ENCODE measurements around the gene HOXA10. TPM values are rescaled to one million over a fixed set of nuclear protein-coding genes. Genes with fewer than 3 reads are reported as not detected.
A peak's percentile ranks its signal among the peaks of the same experiment; 100 is the strongest.

The HOXA10 gene
- total RNA-seq, 4 donors from 2014 or later, result 24.6 to 61.2 (median 40.0) TPM

DNA sequence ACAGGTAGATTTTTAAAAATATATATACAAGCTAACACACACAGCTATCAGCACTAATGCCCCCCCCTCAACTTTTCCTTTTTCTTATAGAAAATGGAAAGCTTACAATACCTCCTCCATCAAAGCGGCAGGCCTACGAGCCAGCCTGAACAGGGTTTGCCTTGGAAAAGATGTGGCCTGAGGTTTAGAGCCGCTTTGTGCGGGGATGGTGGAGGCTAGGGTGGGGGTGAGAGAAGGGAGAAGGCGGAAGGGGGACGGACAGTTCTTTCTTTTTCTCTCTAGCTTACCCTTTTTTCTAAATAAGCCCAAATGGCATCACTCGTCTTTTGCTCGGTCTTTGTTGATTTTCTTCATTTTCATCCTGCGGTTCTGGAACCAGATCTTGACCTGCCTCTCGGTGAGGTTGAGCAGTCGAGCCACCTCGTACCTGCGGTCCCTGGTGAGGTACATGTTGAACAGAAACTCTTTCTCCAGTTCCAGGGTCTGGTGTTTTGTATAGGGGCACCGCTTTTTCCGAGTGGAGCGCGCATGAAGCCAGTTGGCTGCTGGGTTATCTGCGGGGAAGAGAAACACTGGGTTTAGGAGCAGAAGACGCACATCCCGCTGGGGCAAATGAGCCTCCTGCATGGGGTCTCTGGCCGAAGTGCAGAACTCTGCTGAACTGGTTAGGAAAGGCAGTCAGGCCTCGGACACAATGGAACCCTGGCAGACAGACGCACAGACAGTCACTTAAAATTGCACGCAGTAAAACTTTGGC, 10.7 kb downstream of the HOXA10 start:
- Histone ChIP-seq H3K4me1 (peaks cover 12 to 43% of the 10 kb centered on the region in 2 donors), H3K27me3 (no peaks in the 10 kb centered on the region), H3K9me3 (no peaks in the 10 kb centered on the region), H3K4me3 (peak overlapping the region; percentile 62 to 88 (median 77)), H3K36me3 (no peaks in the 10 kb centered on the region), H3K27ac (peak overlapping the region; percentile 90 to 99 (median 95))
- intact Hi-C loops (cut with DNase I; ENCODE audit: low total_unique reads) (loop anchor here (2.0 to 10.0 kb wide), 3 partner anchors 963 to 1399 kb away; partner anchors contain the start of genes CBX3 and HNRNPA2B1), in situ Hi-C loops (cut with MboI; ENCODE audit: low sequenced_read_pairs in 4 of 4) (loop anchor here in 1 of 4 donors (10.0 to 25.0 kb wide), 2 partner anchors 951 to 1299 kb away; partner anchors contain the start of genes CBX3 and HNRNPA2B1)
- ATAC-seq (no peak), DNase-seq (peak in 1 of 2 donors; percentile 12)
- TF ChIP-seq, protein P1, sequence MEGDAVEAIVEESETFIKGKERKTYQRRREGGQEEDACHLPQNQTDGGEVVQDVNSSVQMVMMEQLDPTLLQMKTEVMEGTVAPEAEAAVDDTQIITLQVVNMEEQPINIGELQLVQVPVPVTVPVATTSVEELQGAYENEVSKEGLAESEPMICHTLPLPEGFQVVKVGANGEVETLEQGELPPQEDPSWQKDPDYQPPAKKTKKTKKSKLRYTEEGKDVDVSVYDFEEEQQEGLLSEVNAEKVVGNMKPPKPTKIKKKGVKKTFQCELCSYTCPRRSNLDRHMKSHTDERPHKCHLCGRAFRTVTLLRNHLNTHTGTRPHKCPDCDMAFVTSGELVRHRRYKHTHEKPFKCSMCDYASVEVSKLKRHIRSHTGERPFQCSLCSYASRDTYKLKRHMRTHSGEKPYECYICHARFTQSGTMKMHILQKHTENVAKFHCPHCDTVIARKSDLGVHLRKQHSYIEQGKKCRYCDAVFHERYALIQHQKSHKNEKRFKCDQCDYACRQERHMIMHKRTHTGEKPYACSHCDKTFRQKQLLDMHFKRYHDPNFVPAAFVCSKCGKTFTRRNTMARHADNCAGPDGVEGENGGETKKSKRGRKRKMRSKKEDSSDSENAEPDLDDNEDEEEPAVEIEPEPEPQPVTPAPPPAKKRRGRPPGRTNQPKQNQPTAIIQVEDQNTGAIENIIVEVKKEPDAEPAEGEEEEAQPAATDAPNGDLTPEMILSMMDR (IDR thresholded peaks at IDR 0.05 in 4 of 5, conservative IDR thresholded peaks at IDR 0.05 in 1 of 5), result no peak
- no peak for TF ChIP-seq POLR2A (IDR thresholded peaks at IDR 0.05)

- H3K27ac ChIP-seq, result peak overlapping the region in 2 of 4 donors; percentile 2 to 98
- in situ Hi-C loops (cut with MboI; ENCODE audit: low sequenced_read_pairs in 4 of 4) (loop anchor here in 1 of 4 donors (10.0 to 25.0 kb wide), 2 partner anchors 950 to 1298 kb away; partner anchors contain the start of genes CBX3 and HNRNPA2B1), intact Hi-C loops (cut with DNase I; ENCODE audit: low total_unique reads) (loop anchor here (5.0 to 10.0 kb wide), 2 partner anchors 1210 to 1398 kb away; no protein-coding TSS in a partner anchor)
- peaks cover 12 to 37% of the 10 kb centered on the region in 2 donors for H3K4me1 ChIP-seq
- H3K36me3 ChIP-seq, result no peaks in the 10 kb centered on the region
- peak overlapping the region in 3 of 4 donors; percentile 70 to 88 (median 84) for H3K4me3 ChIP-seq
- ATAC-seq (no peak), DNase-seq (no peak)
- H3K27me3 ChIP-seq, result no peaks in the 10 kb centered on the region
- TF ChIP-seq, protein P1 (IDR thresholded peaks at IDR 0.05 in 4 of 5, conservative IDR thresholded peaks at IDR 0.05 in 1 of 5), result no peak
- no peak for TF ChIP-seq POLR2A (IDR thresholded peaks at IDR 0.05)
- H3K9me3 ChIP-seq, result no peaks in the 10 kb centered on the region
Observed at GRCh38 chr7:27162561-27163287, 11.4 kb downstream of the HOXA10 start.

DNA sequence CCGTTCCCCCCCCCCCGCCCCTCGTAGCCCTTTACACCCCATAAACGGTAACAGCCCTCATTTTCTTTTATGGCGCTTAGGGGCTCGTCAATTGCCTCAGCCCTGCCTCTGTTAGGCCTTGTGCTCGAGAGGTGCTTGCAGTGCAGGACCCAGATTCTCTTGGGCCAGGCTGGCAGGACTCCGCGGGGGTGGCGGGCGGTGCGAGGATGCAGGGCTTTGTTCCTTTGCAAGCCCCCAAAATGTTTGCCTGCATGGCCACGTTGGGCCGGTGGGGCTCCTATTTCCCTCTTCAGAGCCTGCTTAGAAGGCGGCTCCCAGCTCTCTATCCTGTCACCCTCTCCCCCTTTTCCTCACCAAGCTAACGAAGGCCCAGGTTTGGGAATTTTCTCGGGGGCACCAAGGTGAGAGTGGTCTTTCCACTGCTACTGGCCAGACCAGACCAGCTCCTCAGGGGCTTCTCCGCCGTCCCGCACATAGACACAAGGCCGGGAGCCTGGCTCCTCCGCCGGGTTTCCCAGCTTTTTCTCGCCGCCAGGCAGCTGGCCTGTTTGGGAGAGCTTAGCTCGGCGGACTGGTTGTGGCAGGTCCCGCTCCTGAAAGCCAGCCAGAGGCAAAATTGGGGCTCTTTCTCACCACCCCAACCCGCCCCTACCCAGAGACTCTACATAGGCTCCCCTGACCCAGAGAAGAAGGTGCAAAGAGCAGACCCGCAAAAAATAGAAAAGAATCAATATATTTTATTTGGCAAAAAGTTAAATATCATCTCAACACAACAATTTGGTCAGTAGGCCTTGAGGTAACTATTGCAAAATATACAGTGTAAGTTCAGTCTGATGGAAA, 12.2 kb downstream of the HOXA10 start:
- ATAC-seq (no peak), DNase-seq (peak in 1 of 2 donors; percentile 15)
- Histone ChIP-seq H3K9me3 (no peaks in the 10 kb centered on the region), H3K27me3 (no peaks in the 10 kb centered on the region), H3K36me3 (no peaks in the 10 kb centered on the region), H3K4me3 (no peak overlapping the region), H3K4me1 (peaks cover 12 to 30% of the 10 kb centered on the region in 2 donors), H3K27ac (peak overlapping the region in 2 of 4 donors; percentile 3 to 27)
- in situ Hi-C loops (cut with MboI; ENCODE audit: low sequenced_read_pairs in 4 of 4) (loop anchor here in 1 of 4 donors (10.0 to 25.0 kb wide), 2 partner anchors 950 to 1297 kb away; partner anchors contain the start of genes CBX3 and HNRNPA2B1), intact Hi-C loops (cut with DNase I; ENCODE audit: low total_unique reads) (loop anchor here (1.0 to 10.0 kb wide), 5 partner anchors 309 to 1397 kb away; no protein-coding TSS in a partner anchor)
- no peak for TF ChIP-seq POLR2A (IDR thresholded peaks at IDR 0.05)
- TF ChIP-seq, protein P1 (IDR thresholded peaks at IDR 0.05 in 4 of 5, conservative IDR thresholded peaks at IDR 0.05 in 1 of 5), result no peak

DNA sequence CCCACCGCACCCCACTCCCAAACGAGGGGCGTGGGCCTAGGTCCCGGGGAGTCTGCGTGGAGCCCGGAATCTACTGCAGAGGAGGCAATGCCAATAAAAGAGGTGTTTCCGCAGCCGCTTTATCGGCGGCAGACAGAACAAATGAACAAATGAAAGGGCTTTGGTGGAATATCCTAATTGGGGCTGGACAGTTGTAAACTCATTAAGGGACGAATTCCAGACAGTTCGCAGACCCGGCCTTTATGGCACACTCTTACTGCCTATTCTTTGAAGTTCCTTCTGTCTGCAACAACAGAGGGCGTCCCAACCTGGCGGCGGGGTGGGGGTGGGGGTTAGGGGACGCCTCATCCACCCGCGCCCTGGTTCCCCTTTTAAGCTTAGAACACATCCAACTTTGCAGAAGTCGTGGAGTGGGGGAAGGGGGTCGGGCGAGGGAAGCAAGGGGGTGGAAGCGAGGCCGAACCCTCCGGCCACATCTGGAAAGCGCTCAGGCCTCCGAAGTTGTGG, 12.9 kb downstream of the HOXA10 start:
- H3K4me1 ChIP-seq, result peaks cover 12 to 25% of the 10 kb centered on the region in 2 donors
- no peak for ATAC-seq
- TF ChIP-seq POLR2A (IDR thresholded peaks at IDR 0.05), result no peak
- TF ChIP-seq, protein P1 (IDR thresholded peaks at IDR 0.05 in 4 of 5, conservative IDR thresholded peaks at IDR 0.05 in 1 of 5), result no peak
- no peaks in the 10 kb centered on the region for H3K27me3 ChIP-seq
- no peaks in the 10 kb centered on the region for H3K9me3 ChIP-seq
- H3K36me3 ChIP-seq, result no peaks in the 10 kb centered on the region
- intact Hi-C loops (cut with DNase I; ENCODE audit: low total_unique reads), result loop anchor here (1.0 to 10.0 kb wide), 5 partner anchors 308 to 1396 kb away; no protein-coding TSS in a partner anchor
- in situ Hi-C loops (cut with MboI; ENCODE audit: low sequenced_read_pairs in 4 of 4), result loop anchor here in 1 of 4 donors (10.0 to 25.0 kb wide), 2 partner anchors 949 to 1296 kb away; partner anchors contain the start of genes CBX3 and HNRNPA2B1
- H3K4me3 ChIP-seq, result peak overlapping the region; percentile 60 to 80 (median 72)
- peak in 1 of 2 donors; percentile 28 for DNase-seq
- peak overlapping the region; percentile 65 to 88 (median 81) for H3K27ac ChIP-seq
